Endothelial cell of umbilical vein (primary cell): ENCODE results near the gene SEC16B. TPM values are rescaled to one million over a fixed set of nuclear protein-coding genes. Genes with fewer than 3 reads are reported as not detected.

Source experiments
- BruUV-seq: library from RNA; stranded (reverse); fragments of 400-500 nt; replicated peaks from 2 replicates; lab custom pipeline; 2021; lab: Mats Ljungman, UMichigan
- CTCF ChIA-PET: fragments of 300-600, 350-600 bp; sonication (Branson Sonifier 250); formaldehyde crosslinking; loops from one replicate; lab custom pipeline; 2021; ENCODE audit warnings: antibody characterized with exemption, inconsistent platforms; lab: Charles Lee
- POLR2A ChIA-PET: fragments of 300-600, 350-600 bp; sonication (Branson Sonifier 250); formaldehyde crosslinking; loops from one replicate; lab custom pipeline; 2021; ENCODE audit warnings: antibody characterized with exemption, inconsistent platforms; lab: Charles Lee
- DNase-seq: peaks from one replicate; pipeline ENCODE4 v3.0.0-alpha.2; 2011; ENCODE audit warnings: low read depth, low spot score
- FAIRE-seq: peaks from 2 replicates; lab custom pipeline; 2011; peaks lifted over from hg19 to GRCh38; lab: Jason Lieb, UNC
- H2AFZ ChIP-seq: 2 replicates; pipeline ENCODE4 v1.6.0; 2012; ENCODE audit warnings: low read depth, low read length, control low read depth, inconsistent platforms
- H3K27ac ChIP-seq: 2 replicates; pipeline ENCODE4 v1.5.1; 2011; ENCODE audit warnings: low read depth, mild to moderate bottlenecking, control low read depth, low read length, moderate library complexity; ENCODE audit not compliant: insufficient read depth
- H3K27me3 ChIP-seq, 2 experiments: 2 replicates each; pipeline versions ENCODE4 v1.6.0 to v1.6.1; 2011; ENCODE audit warnings: low read length in 2 of 2, mixed read lengths in 1 of 2; ENCODE audit not compliant: control insufficient read depth in 2 of 2, insufficient read depth in 2 of 2
- H3K36me3 ChIP-seq, 2 experiments: 2 replicates in 1 of 2; 3 replicates in 1 of 2; pipeline ENCODE4 v1.5.1; 2011; ENCODE audit warnings: low read length in 2 of 2, mild to moderate bottlenecking in 1 of 2, moderate library complexity in 1 of 2; ENCODE audit not compliant: control insufficient read depth in 2 of 2, insufficient read depth in 2 of 2; ENCODE audit errors: extremely low read depth in 1 of 2
- H3K4me1 ChIP-seq: 3 replicates; pipeline ENCODE4 v1.5.1; 2011; ENCODE audit warnings: mild to moderate bottlenecking, low read length; ENCODE audit not compliant: control insufficient read depth, insufficient read depth; ENCODE audit errors: extremely low read depth
- H3K4me2 ChIP-seq: 2 replicates; pipeline ENCODE4 v1.6.1; 2011; ENCODE audit warnings: low read length, control low read depth, mixed read lengths; ENCODE audit not compliant: insufficient read depth
- H3K4me3 ChIP-seq, 3 experiments: fragments of 200-600 bp in 1 of 3; sonication (generic), shearing (Covaris generic) in 1 of 3; replicated peaks in 1 of 3; 2 replicates each; pipeline ENCODE4 v1.5.1; 2011 to 2016; ENCODE audit warnings: control low read depth in 3 of 3, low read length in 3 of 3, mild to moderate bottlenecking in 2 of 3, inconsistent platforms in 1 of 3, low read depth in 1 of 3, moderate library complexity in 1 of 3; ENCODE audit not compliant: insufficient read depth in 1 of 3
- H3K79me2 ChIP-seq: 2 replicates; pipeline ENCODE4 v1.6.0; 2012; ENCODE audit warnings: low read length, inconsistent platforms; ENCODE audit not compliant: control insufficient read depth, insufficient read depth
- H3K9ac ChIP-seq: replicated peaks from 2 replicates; pipeline ENCODE3; 2011; ENCODE audit warnings: low read length, control low read depth; ENCODE audit not compliant: insufficient read depth; ENCODE audit errors: extremely low read depth
- H3K9me1 ChIP-seq: replicated peaks from 3 replicates; pipeline ENCODE4 v1.6.0; 2011; ENCODE audit warnings: mild to moderate bottlenecking, low read length; ENCODE audit not compliant: control insufficient read depth, insufficient read depth; ENCODE audit errors: extremely low read depth
- H3K9me3 ChIP-seq: replicated peaks from 2 replicates; pipeline ENCODE4 v1.5.1; 2012; ENCODE audit warnings: low read length, inconsistent platforms; ENCODE audit not compliant: control insufficient read depth, insufficient read depth
- H4K20me1 ChIP-seq: replicated peaks from 2 replicates; pipeline ENCODE3; 2011; ENCODE audit warnings: mild to moderate bottlenecking, low read length; ENCODE audit not compliant: control insufficient read depth, insufficient read depth; ENCODE audit errors: extremely low read depth
- CTCF ChIP-seq, 2 donors: IDR thresholded peaks; 1 replicate in 1 of 2; 2 replicates in 1 of 2; pipeline ENCODE4 v1.5.1; 2011; ENCODE audit warnings: low read length in 2 of 2, mild to moderate bottlenecking in 2 of 2, moderate library complexity in 2 of 2, control low read depth in 1 of 2, inconsistent platforms in 1 of 2, low read depth in 1 of 2; ENCODE audit not compliant: insufficient read depth in 1 of 2; ENCODE audit errors: extremely low read depth in 1 of 2
- EZH2 ChIP-seq: IDR thresholded peaks from 2 replicates; pipeline ENCODE4 v1.6.1; 2012; ENCODE audit warnings: borderline replicate concordance, low read depth, mild to moderate bottlenecking, moderate library complexity, low read length, inconsistent platforms; ENCODE audit not compliant: severe bottlenecking
- FOS ChIP-seq: IDR thresholded peaks from 2 replicates; pipeline ENCODE4 v1.6.1; 2011; ENCODE audit warnings: mild to moderate bottlenecking, low read length, moderate library complexity, borderline replicate concordance; ENCODE audit not compliant: insufficient read depth
- GATA2 ChIP-seq: IDR thresholded peaks from 2 replicates; pipeline ENCODE4 v1.7.0; 2011; ENCODE audit warnings: low read depth, mild to moderate bottlenecking, moderate library complexity, mixed read lengths, low read length; ENCODE audit not compliant: insufficient read length, insufficient read depth
- JUN ChIP-seq: IDR thresholded peaks from 2 replicates; pipeline ENCODE4 v1.6.1; 2011; ENCODE audit warnings: borderline replicate concordance, low read depth; ENCODE audit not compliant: insufficient read length, insufficient read depth
- MAX ChIP-seq: IDR thresholded peaks from 2 replicates; pipeline ENCODE4 v1.6.1; 2011; ENCODE audit not compliant: insufficient read depth, insufficient read length
- MYC ChIP-seq: IDR thresholded peaks from one replicate; pipeline ENCODE4 v1.6.1; 2011; ENCODE audit warnings: mild to moderate bottlenecking, low read depth, low read length
- POLR2A ChIP-seq: IDR thresholded peaks from 2 replicates; pipeline ENCODE4 v1.6.1; 2012; ENCODE audit warnings: low read depth, mild to moderate bottlenecking, control low read depth, low read length
- POLR2AphosphoS5 ChIP-seq: IDR thresholded peaks from 2 replicates; pipeline ENCODE4 v1.6.1; 2012; ENCODE audit warnings: low read depth, mild to moderate bottlenecking, control low read depth, low read length, moderate library complexity; ENCODE audit not compliant: insufficient read depth
- dilution Hi-C: fragments of 300-500 bp; cut with MboI; formaldehyde crosslinking; loops from one replicate; pipeline ENCODE4 v1.15.0; 2019; ENCODE audit warnings: low sequenced_read_pairs; ENCODE audit not compliant: extremely low pct_ligation_motif_present
- intact Hi-C: fragments of 100-400 bp; cut with micrococcal nuclease; formaldehyde crosslinking; loops from one replicate; pipeline ENCODE4 v1.10.0; 2022
- polyA plus RNA-seq, 4 experiments: library from polyadenylated mRNA; depleted of rRNA in 3 of 4; stranded (reverse) in 3 of 4; unstranded in 1 of 4; fragments of >200 nt; gene quantifications; 2 replicates each; pipeline versions ENCODE4 v1.2.1 to v1.2.3, GENCODE V29; 2011 to 2012; ENCODE audit warnings: missing spikeins in 1 of 4
- total RNA-seq: library from RNA; stranded (reverse); gene quantifications from 2 replicates; pipeline ENCODE4 v1.2.3, GENCODE V29; 2021

The SEC16B gene
- total and polyA plus RNA-seq, 2 donors (not counting 3 experiments of a cell fraction or from before 2014, with no cell fraction given), result 0.44 to 0.58 TPM

GRCh38 chr1:177935638-177936415, 34.0 kb downstream of the SEC16B start:
- Histone ChIP-seq H3K9ac (no peak overlapping the region), H3K36me3 (no peaks in the 10 kb centered on the region), H3K4me1 (peaks cover 7% of the 10 kb centered on the region), H3K9me3 (no peaks in the 10 kb centered on the region), H4K20me1 (no peaks in the 10 kb centered on the region), H3K27ac (no peak overlapping the region), H3K4me2 (no peak overlapping the region), H3K27me3 (no peaks in the 10 kb centered on the region), H3K9me1 (no peaks in the 10 kb centered on the region), H3K4me3 (no peak overlapping the region), H3K79me2 (no peaks in the 10 kb centered on the region), H2AFZ (no peak overlapping the region)
- TF ChIP-seq FOS, result no peak
- no peak for TF ChIP-seq POLR2A
- TF ChIP-seq POLR2AphosphoS5, result no peak
- TF ChIP-seq MAX, result no peak
- no peak for TF ChIP-seq EZH2
- TF ChIP-seq MYC, result no peak
- TF ChIP-seq CTCF (IDR thresholded peaks at IDR 0.05; ENCODE audit: extremely low read depth in 1 of 2, insufficient read depth in 1 of 2, low read depth in 1 of 2, low read length in 2 of 2), result no peak
- TF ChIP-seq GATA2, result no peak
- no peak for TF ChIP-seq JUN
- intact Hi-C loops, result no loop called here
- BruUV-seq, result no TSS peak
- no peak for FAIRE-seq
- POLR2A ChIA-PET, result no interaction called here
- dilution Hi-C loops, result no loop called here
- DNase-seq, result no peak
- CTCF ChIA-PET, result interaction anchor here (1.0 to 2.0 kb wide), 5 partner anchors 10 to 1038 kb away, joined by 3 to 6 read pairs (median 3); no protein-coding TSS in a partner anchor
